Endodermal cell (in vitro differentiated cells): Measurements from ENCODE around the gene NBEAL1. TPM values are rescaled to one million over a fixed set of nuclear protein-coding genes. Genes with fewer than 3 reads are reported as not detected.
"Not testable (repeated sequence)": the region's sequence is repeated elsewhere in the genome, so short reads cannot be mapped to it uniquely, and the experiment has no call there.

ENCODE experiments used
- DNase-seq: peaks from one replicate; pipeline ENCODE4 v3.0.0-alpha.2; 2017
- H3K27ac ChIP-seq: 2 replicates; pipeline ENCODE4 v1.5.1; 2013; ENCODE audit warnings: mild to moderate bottlenecking, low read depth, low read length, moderate library complexity
- H3K27me3 ChIP-seq: 2 replicates; pipeline ENCODE4 v1.6.1; 2013; ENCODE audit warnings: mild to moderate bottlenecking, low read length, moderate library complexity; ENCODE audit not compliant: insufficient read depth, control insufficient read depth, poor library complexity, severe bottlenecking
- H3K36me3 ChIP-seq: 2 replicates; pipeline ENCODE4 v1.7.0; 2013; ENCODE audit warnings: mild to moderate bottlenecking, low read length, moderate library complexity; ENCODE audit not compliant: control insufficient read depth, insufficient read depth
- H3K4me1 ChIP-seq: one replicate; pipeline ENCODE4 v1.7.0; 2013; ENCODE audit warnings: low read length; ENCODE audit not compliant: control insufficient read depth, insufficient read depth
- H3K4me3 ChIP-seq: 2 replicates; pipeline ENCODE4 v1.5.1; 2013; ENCODE audit warnings: mild to moderate bottlenecking, low read length, moderate library complexity
- H3K9ac ChIP-seq: 2 replicates; pipeline ENCODE4 v1.6.1; 2013; ENCODE audit warnings: mild to moderate bottlenecking, low read length, moderate library complexity; ENCODE audit not compliant: poor library complexity, severe bottlenecking; ENCODE audit errors: extremely low read depth
- H3K9me3 ChIP-seq: 2 replicates; pipeline ENCODE4 v1.6.1; 2013; ENCODE audit warnings: mild to moderate bottlenecking, low read length, moderate library complexity; ENCODE audit not compliant: control insufficient read depth
- H3K27ac Mint-ChIP-seq: 2 replicates; pipeline ENCODE4 v1.8.0; 2020; ENCODE audit warnings: mixed read lengths
- H3K27me3 Mint-ChIP-seq: 2 replicates; pipeline ENCODE4 v1.8.0; 2021; ENCODE audit warnings: mild to moderate bottlenecking, mixed read lengths; ENCODE audit not compliant: insufficient read depth
- H3K36me3 Mint-ChIP-seq: 2 replicates; pipeline ENCODE4 v1.8.0; 2020; ENCODE audit warnings: low read depth, mixed read lengths
- H3K4me1 Mint-ChIP-seq: 2 replicates; pipeline ENCODE4 v1.8.0; 2020; ENCODE audit warnings: mixed read lengths
- H3K4me3 Mint-ChIP-seq: 2 replicates; pipeline ENCODE4 v1.8.0; 2020; ENCODE audit warnings: mild to moderate bottlenecking, moderate library complexity, mixed read lengths
- H3K9me3 Mint-ChIP-seq: 2 replicates; pipeline ENCODE4 v1.8.0; 2020; ENCODE audit warnings: mild to moderate bottlenecking, mixed read lengths
- WGBS, 2 experiments: methylation state at CpG; one replicate each; pipeline versions ENCODE4 v1.1.5 to v1.1.7; 2013; ENCODE audit warnings: missing lambda C conversion rate in 2 of 2, mixed read lengths in 1 of 2; ENCODE audit not compliant: insufficient coverage in 1 of 2, insufficient read length in 1 of 2; 5-methylcytosine and 5-hydroxymethylcytosine counted together
- total RNA-seq, 2 donors: library from RNA; stranded (reverse); fragmentation: NEBNext Ultra II Directional in 1 of 2; extraction: Animal tissue kit (Norgen Biotek cat#: 25700) in 1 of 2; gene quantifications; 2 replicates in 1 of 2; 3 replicates in 1 of 2; pipeline ENCODE4 v1.2.1, GENCODE V29; 2021
- TF ChIP-seq, protein P1 (sequence below): fragments of 200-600 bp; sonication (generic); conservative IDR thresholded peaks from 2 replicates; pipeline ENCODE4 v1.5.0; 2021; ENCODE audit warnings: antibody characterized with exemption, mild to moderate bottlenecking

NBEAL1 gene
- total RNA-seq, 2 donors from 2014 or later = 18.2 to 20.1 TPM

DNA sequence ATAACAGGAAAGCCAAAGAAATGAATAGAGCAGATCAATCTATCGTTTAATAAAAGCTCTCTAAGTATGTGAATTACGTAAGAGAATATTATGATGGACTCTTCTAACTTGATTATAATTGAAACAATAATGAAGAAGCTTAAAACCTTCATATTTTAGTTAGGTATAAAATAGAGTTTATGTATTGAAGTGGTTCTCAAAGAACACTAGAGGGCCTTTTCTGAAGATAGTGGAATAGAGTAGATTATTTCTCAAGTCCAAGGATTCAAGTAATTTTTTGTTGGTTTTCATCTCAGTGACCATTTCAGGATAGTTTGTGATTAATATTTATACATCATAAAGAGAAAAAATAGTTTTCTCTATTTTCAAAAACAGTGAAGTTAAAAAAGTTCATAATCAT lies 97.7 kb downstream of the NBEAL1 start:
- H3K9ac ChIP-seq = no peak overlapping the region
- H3K27ac Mint-ChIP-seq = no peak overlapping the region
- H3K9me3 ChIP-seq = no peaks in the 10 kb centered on the region
- no peaks in the 10 kb centered on the region for H3K4me1 ChIP-seq
- H3K4me3 Mint-ChIP-seq = no peak overlapping the region
- H3K9me3 Mint-ChIP-seq = no peaks in the 10 kb centered on the region
- no peak overlapping the region for H3K27ac ChIP-seq
- DNase-seq = no peak
- TF ChIP-seq, protein P1, sequence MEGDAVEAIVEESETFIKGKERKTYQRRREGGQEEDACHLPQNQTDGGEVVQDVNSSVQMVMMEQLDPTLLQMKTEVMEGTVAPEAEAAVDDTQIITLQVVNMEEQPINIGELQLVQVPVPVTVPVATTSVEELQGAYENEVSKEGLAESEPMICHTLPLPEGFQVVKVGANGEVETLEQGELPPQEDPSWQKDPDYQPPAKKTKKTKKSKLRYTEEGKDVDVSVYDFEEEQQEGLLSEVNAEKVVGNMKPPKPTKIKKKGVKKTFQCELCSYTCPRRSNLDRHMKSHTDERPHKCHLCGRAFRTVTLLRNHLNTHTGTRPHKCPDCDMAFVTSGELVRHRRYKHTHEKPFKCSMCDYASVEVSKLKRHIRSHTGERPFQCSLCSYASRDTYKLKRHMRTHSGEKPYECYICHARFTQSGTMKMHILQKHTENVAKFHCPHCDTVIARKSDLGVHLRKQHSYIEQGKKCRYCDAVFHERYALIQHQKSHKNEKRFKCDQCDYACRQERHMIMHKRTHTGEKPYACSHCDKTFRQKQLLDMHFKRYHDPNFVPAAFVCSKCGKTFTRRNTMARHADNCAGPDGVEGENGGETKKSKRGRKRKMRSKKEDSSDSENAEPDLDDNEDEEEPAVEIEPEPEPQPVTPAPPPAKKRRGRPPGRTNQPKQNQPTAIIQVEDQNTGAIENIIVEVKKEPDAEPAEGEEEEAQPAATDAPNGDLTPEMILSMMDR = peak; percentile 51
- WGBS, 2 experiments = 83 to 100% methylated on average over 1 to 2 of the region's 2 CpGs
- no peaks in the 10 kb centered on the region for H3K4me1 Mint-ChIP-seq
- H3K36me3 Mint-ChIP-seq = peaks cover 50% of the 10 kb centered on the region
- no peak overlapping the region for H3K4me3 ChIP-seq
- H3K27me3 Mint-ChIP-seq = no peaks in the 10 kb centered on the region
- H3K36me3 ChIP-seq = peaks cover 66% of the 10 kb centered on the region
- H3K27me3 ChIP-seq = no peaks in the 10 kb centered on the region

DNA sequence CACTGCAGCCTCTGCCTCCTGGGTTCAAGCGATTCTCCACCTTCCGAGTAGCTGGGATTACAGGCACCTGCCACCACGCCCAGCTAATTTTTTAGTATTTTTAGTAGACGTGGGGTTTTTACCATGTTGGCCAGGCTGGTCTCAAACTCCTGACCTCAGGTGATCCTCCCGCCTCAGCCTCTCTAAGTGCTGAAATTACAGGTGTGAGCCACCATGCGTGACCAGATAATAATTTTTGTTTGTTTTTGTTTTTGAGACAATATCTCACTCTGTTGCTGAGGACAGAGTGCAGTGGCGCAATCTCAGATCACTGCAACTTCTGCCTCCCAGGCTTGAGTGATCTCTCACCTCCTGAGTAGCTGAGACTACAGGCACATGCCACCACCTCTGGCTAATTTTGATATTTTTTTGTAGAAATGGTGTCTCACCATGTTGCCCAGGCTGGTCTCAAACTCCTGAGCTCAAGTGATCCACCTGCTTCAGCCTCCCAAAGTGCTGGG lies 100.6 kb downstream of the NBEAL1 start:
- H3K4me3 Mint-ChIP-seq = not testable (repeated sequence)
- 84 to 89% methylated on average over 5 to 7 of the region's 7 CpGs for WGBS, 2 experiments

DNA sequence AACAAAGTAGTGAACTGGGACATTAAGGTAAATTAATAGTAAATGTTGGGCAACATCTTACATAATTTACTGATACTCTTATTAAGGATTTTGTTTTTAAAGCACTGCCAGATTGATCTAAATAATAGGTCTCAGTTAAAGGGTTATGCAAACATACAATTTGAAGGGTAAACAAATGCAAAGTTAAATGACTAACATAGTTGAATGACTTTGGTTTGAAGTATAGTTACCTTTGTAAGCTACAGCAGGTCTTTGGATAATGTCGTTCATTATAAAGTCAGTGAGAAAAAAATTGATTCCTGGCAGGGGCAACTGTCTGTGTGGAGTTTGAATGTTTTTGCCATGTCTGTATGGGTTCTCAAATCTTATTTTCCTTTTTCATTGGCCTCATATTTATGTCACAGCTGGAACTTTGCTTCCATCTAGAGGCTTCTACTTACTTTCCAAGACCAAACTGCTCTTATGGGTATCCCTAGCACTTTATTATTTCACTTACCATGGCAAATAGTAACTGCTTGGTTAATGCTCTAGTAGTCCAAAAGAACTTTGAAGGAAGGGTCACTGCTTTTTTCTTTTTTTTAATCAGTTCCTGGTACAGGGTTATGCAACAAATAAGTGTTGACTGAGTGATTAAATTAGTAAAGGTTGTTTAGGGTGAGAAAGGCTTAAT lies 107.8 kb downstream of the NBEAL1 start:
- H3K4me3 Mint-ChIP-seq = no peak overlapping the region
- H3K4me1 Mint-ChIP-seq = peaks cover 25% of the 10 kb centered on the region
- H3K9ac ChIP-seq = no peak overlapping the region
- H3K36me3 ChIP-seq = peaks cover 28% of the 10 kb centered on the region
- no peaks in the 10 kb centered on the region for H3K27me3 ChIP-seq
- TF ChIP-seq, protein P1 = no peak
- no peak overlapping the region for H3K27ac Mint-ChIP-seq
- H3K36me3 Mint-ChIP-seq = peaks cover 21% of the 10 kb centered on the region
- no peaks in the 10 kb centered on the region for H3K9me3 ChIP-seq
- no peak overlapping the region for H3K4me3 ChIP-seq
- no peak for DNase-seq
- H3K27ac ChIP-seq = no peak overlapping the region
- H3K4me1 ChIP-seq = peaks cover 3% of the 10 kb centered on the region
- H3K9me3 Mint-ChIP-seq = no peaks in the 10 kb centered on the region
- H3K27me3 Mint-ChIP-seq = no peaks in the 10 kb centered on the region
- 78 to 83% methylated on average over 1 of the region's 1 CpG for WGBS, 2 experiments

More for the DNA sequence above, 100.6 kb downstream of the NBEAL1 start:
- not testable (repeated sequence) for H3K27me3 ChIP-seq, DNase-seq, H3K4me3 ChIP-seq, H3K9ac ChIP-seq, H3K4me1 ChIP-seq, H3K9me3 Mint-ChIP-seq, H3K27ac ChIP-seq, H3K4me1 Mint-ChIP-seq, H3K27me3 Mint-ChIP-seq, H3K27ac Mint-ChIP-seq, H3K9me3 ChIP-seq
- peaks cover 49% of the 10 kb centered on the region for H3K36me3 ChIP-seq
- peaks cover 38% of the 10 kb centered on the region for H3K36me3 Mint-ChIP-seq
